Esophagus muscularis mucosa (tissue), 4 donors: ENCODE measurements around the gene PDSS1. TPM values are rescaled to one million over a fixed set of nuclear protein-coding genes. Genes with fewer than 3 reads are reported as not detected.

Experiments used
- DNase-seq: peaks from one replicate; pipeline ENCODE4 v3.0.0-alpha.2; 2017; ENCODE audit errors: extremely low spot score
- H3K27ac ChIP-seq, 4 donors: fragments of 200-600 bp; sonication (generic); replicated peaks in 1 of 4; 1 replicate in 3 of 4; 2 replicates in 1 of 4; pipeline ENCODE4 v1.5.1; 2016 to 2019; ENCODE audit warnings: mild to moderate bottlenecking in 1 of 4
- H3K27me3 ChIP-seq, 4 donors: fragments of 200-600 bp; sonication (generic); one replicate each; pipeline versions ENCODE4 v1.5.1 to v1.6.0; 2016 to 2019
- H3K36me3 ChIP-seq, 4 donors: fragments of 200-600 bp; sonication (generic); one replicate each; pipeline ENCODE4 v1.5.1; 2016 to 2019
- H3K4me1 ChIP-seq, 4 donors: fragments of 200-600 bp; sonication (generic); one replicate each; pipeline ENCODE4 v1.5.1; 2016 to 2019
- H3K4me3 ChIP-seq, 4 donors: fragments of 200-600 bp; sonication (generic); 1 replicate in 2 of 4; 2 replicates in 2 of 4; pipeline ENCODE4 v1.5.1; 2016 to 2019; ENCODE audit warnings: mild to moderate bottlenecking in 4 of 4, moderate library complexity in 1 of 4
- H3K9me3 ChIP-seq, 4 donors: fragments of 200-600 bp; sonication (generic); 1 replicate in 3 of 4; 2 replicates in 1 of 4; pipeline ENCODE4 v1.5.1; 2016 to 2019
- EP300 ChIP-seq: sonication (generic); formaldehyde crosslinking; IDR thresholded peaks from one replicate; pipeline ENCODE4 v1.6.1; 2017; ENCODE audit warnings: antibody characterized with exemption
- POLR2A ChIP-seq: fragments of 450-650 bp; IDR thresholded peaks from one replicate; pipeline ENCODE4 v1.6.1; 2017; ENCODE audit warnings: antibody characterized with exemption, moderate library complexity, mild to moderate bottlenecking, low read depth
- POLR2AphosphoS5 ChIP-seq, 2 donors: sonication (generic); formaldehyde crosslinking; IDR thresholded peaks; one replicate each; pipeline ENCODE4 v1.6.1; 2017; ENCODE audit warnings: antibody characterized with exemption in 2 of 2
- WGBS: methylation state at CpG from one replicate; pipeline ENCODE4 v1.1.5; 2018; 5-methylcytosine and 5-hydroxymethylcytosine counted together
- intact Hi-C: fragments of 100-400 bp; cut with DNase I; formaldehyde crosslinking; loops from one replicate; pipeline ENCODE4 v1.15.1; 2023
- total RNA-seq, 4 donors: library from RNA; depleted of rRNA; stranded (reverse); fragments of >200 nt; gene quantifications; one replicate each; pipeline versions ENCODE4 v1.1.0 to v1.2.1, GENCODE V29; 2016
- TF ChIP-seq, protein P1 (sequence below), 3 experiments: fragments of 200-600 bp in 2 of 3; fragments of 450-650 bp in 1 of 3; sonication (generic) in 2 of 3; IDR thresholded peaks; one replicate each; pipeline ENCODE4 v1.5.1; 2017 to 2019; ENCODE audit warnings: antibody characterized with exemption in 3 of 3, mild to moderate bottlenecking in 2 of 3, moderate library complexity in 1 of 3

The PDSS1 gene
- total RNA-seq, 4 donors from 2014 or later: 1.7 to 5.0 (median 3.3) TPM

GRCh38 chr10:26776258-26776657, 78.8 kb downstream of the PDSS1 start:
- Histone ChIP-seq H3K4me3 (no peak overlapping the region), H3K27me3 (no peaks in the 10 kb centered on the region), H3K9me3 (no peaks in the 10 kb centered on the region), H3K27ac (no peak overlapping the region), H3K4me1 (peaks cover 13 to 34% (median 22%) of the 10 kb centered on the region in 4 donors), H3K36me3 (no peaks in the 10 kb centered on the region)
- TF ChIP-seq, protein P1, sequence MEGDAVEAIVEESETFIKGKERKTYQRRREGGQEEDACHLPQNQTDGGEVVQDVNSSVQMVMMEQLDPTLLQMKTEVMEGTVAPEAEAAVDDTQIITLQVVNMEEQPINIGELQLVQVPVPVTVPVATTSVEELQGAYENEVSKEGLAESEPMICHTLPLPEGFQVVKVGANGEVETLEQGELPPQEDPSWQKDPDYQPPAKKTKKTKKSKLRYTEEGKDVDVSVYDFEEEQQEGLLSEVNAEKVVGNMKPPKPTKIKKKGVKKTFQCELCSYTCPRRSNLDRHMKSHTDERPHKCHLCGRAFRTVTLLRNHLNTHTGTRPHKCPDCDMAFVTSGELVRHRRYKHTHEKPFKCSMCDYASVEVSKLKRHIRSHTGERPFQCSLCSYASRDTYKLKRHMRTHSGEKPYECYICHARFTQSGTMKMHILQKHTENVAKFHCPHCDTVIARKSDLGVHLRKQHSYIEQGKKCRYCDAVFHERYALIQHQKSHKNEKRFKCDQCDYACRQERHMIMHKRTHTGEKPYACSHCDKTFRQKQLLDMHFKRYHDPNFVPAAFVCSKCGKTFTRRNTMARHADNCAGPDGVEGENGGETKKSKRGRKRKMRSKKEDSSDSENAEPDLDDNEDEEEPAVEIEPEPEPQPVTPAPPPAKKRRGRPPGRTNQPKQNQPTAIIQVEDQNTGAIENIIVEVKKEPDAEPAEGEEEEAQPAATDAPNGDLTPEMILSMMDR (IDR thresholded peaks at IDR 0.05): no peak
- TF ChIP-seq EP300 (no peak), POLR2A (no peak), POLR2AphosphoS5 (IDR thresholded peaks at IDR 0.05) (no peak)
- intact Hi-C loops: no loop called here
- WGBS: 100% methylated on average over 1 of the region's 1 CpG
- DNase-seq: no peak

DNA sequence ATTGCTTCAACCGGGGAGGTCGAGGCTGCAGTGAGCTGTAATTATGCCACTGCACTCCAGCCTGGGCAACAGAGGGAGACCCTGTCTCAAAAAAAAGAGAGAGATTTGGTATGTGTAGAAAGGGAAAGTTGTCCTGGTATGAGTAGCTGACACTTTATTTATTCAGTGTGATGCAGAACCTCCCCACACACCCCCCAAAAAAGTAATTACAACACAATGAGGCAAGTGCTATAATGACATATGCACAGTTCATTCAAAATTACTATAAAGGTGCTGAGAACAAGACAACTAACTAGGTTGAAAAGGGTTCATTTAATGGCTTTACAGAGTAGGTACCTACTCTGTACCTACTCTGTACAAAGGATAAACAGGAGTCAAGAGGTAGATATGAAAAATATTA, 80.2 kb downstream of the PDSS1 start:
- Histone ChIP-seq H3K9me3 (no peaks in the 10 kb centered on the region), H3K36me3 (no peaks in the 10 kb centered on the region), H3K4me3 (no peak overlapping the region), H3K27ac (no peak overlapping the region), H3K27me3 (no peaks in the 10 kb centered on the region), H3K4me1 (peaks cover 19 to 44% (median 29%) of the 10 kb centered on the region in 4 donors)
- intact Hi-C loops: no loop called here
- WGBS: 90% methylated on average over 2 of the region's 2 CpGs
- DNase-seq: no peak
- TF ChIP-seq EP300 (no peak), POLR2A (no peak), POLR2AphosphoS5 (IDR thresholded peaks at IDR 0.05) (no peak)
- TF ChIP-seq, protein P1 (IDR thresholded peaks at IDR 0.05): no peak

GRCh38 chr10:26779176-26779860, 81.8 kb downstream of the PDSS1 start:
- Histone ChIP-seq H3K9me3 (no peaks in the 10 kb centered on the region), H3K4me3 (no peak overlapping the region)
- 97% methylated on average over 4 of the region's 4 CpGs for WGBS

DNA sequence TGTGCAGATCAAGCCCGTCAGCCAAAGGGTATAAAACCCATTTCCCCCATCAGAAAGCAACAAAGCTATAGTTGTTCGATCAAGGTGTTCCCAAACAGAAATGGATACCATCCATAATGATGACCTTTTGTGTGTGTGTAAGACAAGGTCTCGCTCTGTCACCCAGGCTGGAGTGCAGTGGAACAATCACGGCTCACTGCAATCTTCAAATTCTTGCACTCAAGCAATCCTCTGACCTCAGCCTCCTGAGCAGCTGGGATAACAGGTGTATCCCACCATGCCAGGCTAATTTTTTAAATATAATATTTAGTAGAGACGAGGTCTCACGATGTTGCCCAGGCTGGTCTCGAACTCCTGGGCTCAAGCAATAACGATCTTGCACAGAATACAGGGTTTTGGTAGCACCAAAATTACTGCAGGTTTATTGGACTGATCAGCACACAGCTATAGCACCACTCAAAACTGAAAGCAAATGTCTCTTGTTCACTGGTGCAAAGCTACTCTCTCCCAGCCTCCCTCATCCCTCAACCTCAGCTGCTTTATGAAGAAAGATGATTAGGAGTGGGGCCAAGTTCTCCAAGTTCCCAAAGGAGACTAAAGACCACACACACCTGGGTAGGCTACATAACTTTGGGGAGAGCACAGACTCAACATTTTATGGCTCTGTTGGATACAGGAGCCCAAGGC, 82.7 kb downstream of the PDSS1 start:
- TF ChIP-seq POLR2AphosphoS5 (IDR thresholded peaks at IDR 0.05) (no peak), POLR2A (no peak), EP300 (no peak)
- TF ChIP-seq, protein P1 (IDR thresholded peaks at IDR 0.05): no peak
- no peak for DNase-seq
- WGBS: 87% methylated on average over 8 of the region's 8 CpGs
- H3K9me3 ChIP-seq: no peaks in the 10 kb centered on the region
- no peak overlapping the region for H3K4me3 ChIP-seq
- H3K27ac ChIP-seq: no peak overlapping the region
- no peaks in the 10 kb centered on the region for H3K27me3 ChIP-seq
- intact Hi-C loops: no loop called here
- no peaks in the 10 kb centered on the region for H3K36me3 ChIP-seq
- H3K4me1 ChIP-seq: peaks cover 14 to 56% (median 41%) of the 10 kb centered on the region in 4 donors

More at GRCh38 chr10:26779176-26779860, 81.8 kb downstream of the PDSS1 start:
- DNase-seq: no peak
- no peaks in the 10 kb centered on the region for H3K27me3 ChIP-seq
- peaks cover 14 to 46% (median 32%) of the 10 kb centered on the region in 4 donors for H3K4me1 ChIP-seq
- TF ChIP-seq, protein P1 (IDR thresholded peaks at IDR 0.05): no peak
- TF ChIP-seq EP300 (no peak), POLR2AphosphoS5 (IDR thresholded peaks at IDR 0.05) (no peak), POLR2A (no peak)
- no peaks in the 10 kb centered on the region for H3K36me3 ChIP-seq
- intact Hi-C loops: no loop called here
- H3K27ac ChIP-seq: no peak overlapping the region
